ENCODE measurements around the gene KLHL3. TPM values are rescaled to one million over a fixed set of nuclear protein-coding genes. Genes with fewer than 3 reads are reported as not detected.

The KLHL3 gene
- total RNA-seq, 4 donors from 2014 or later, result 0.46 to 4.6 (median 1.7) TPM

- Histone ChIP-seq H3K27ac (no peak overlapping the region), H3K27me3 (no peaks in the 10 kb centered on the region), H3K4me1 (no peaks in the 10 kb centered on the region), H3K4me3 (no peak overlapping the region), H3K9me3 (no peaks in the 10 kb centered on the region), H3K36me3 (no peaks in the 10 kb centered on the region)
- TF ChIP-seq, protein P1, sequence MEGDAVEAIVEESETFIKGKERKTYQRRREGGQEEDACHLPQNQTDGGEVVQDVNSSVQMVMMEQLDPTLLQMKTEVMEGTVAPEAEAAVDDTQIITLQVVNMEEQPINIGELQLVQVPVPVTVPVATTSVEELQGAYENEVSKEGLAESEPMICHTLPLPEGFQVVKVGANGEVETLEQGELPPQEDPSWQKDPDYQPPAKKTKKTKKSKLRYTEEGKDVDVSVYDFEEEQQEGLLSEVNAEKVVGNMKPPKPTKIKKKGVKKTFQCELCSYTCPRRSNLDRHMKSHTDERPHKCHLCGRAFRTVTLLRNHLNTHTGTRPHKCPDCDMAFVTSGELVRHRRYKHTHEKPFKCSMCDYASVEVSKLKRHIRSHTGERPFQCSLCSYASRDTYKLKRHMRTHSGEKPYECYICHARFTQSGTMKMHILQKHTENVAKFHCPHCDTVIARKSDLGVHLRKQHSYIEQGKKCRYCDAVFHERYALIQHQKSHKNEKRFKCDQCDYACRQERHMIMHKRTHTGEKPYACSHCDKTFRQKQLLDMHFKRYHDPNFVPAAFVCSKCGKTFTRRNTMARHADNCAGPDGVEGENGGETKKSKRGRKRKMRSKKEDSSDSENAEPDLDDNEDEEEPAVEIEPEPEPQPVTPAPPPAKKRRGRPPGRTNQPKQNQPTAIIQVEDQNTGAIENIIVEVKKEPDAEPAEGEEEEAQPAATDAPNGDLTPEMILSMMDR (IDR thresholded peaks at IDR 0.05 in 4 of 5, conservative IDR thresholded peaks at IDR 0.05 in 1 of 5), result no peak
- TF ChIP-seq POLR2A (IDR thresholded peaks at IDR 0.05), result no peak
- in situ Hi-C loops (cut with MboI; ENCODE audit: low sequenced_read_pairs in 4 of 4), result loop anchor here in 1 of 4 donors (10.0 to 25.0 kb wide), 2 partner anchors 95 to 498 kb away; partner anchors contain the start of genes KLHL3 and NME5
- intact Hi-C loops (cut with DNase I; ENCODE audit: low total_unique reads), result no loop called here
- DNase-seq (no peak), ATAC-seq (no peak)
These were observed 96.2 kb downstream of the KLHL3 start for GRCh38 chr5:137639645-137640044.

- Histone ChIP-seq H3K36me3 (no peaks in the 10 kb centered on the region), H3K27me3 (no peaks in the 10 kb centered on the region), H3K9me3 (no peaks in the 10 kb centered on the region), H3K4me3 (no peak overlapping the region), H3K4me1 (no peaks in the 10 kb centered on the region), H3K27ac (no peak overlapping the region)
- ATAC-seq (no peak), DNase-seq (no peak)
- intact Hi-C loops (cut with DNase I; ENCODE audit: low total_unique reads) (no loop called here), in situ Hi-C loops (cut with MboI; ENCODE audit: low sequenced_read_pairs in 4 of 4) (loop anchor here in 1 of 4 donors (25.0 kb wide), 1 partner anchor 498 kb away; the partner anchor contains the start of gene NME5)
- no peak for TF ChIP-seq POLR2A (IDR thresholded peaks at IDR 0.05)
- TF ChIP-seq, protein P1 (IDR thresholded peaks at IDR 0.05 in 4 of 5, conservative IDR thresholded peaks at IDR 0.05 in 1 of 5), result no peak
These were observed 97.0 kb downstream of the KLHL3 start for GRCh38 chr5:137638841-137639240.

GRCh38 chr5:137636830-137637714 is 98.8 kb downstream of the KLHL3 start:
- TF ChIP-seq POLR2A (IDR thresholded peaks at IDR 0.05), result no peak
- TF ChIP-seq, protein P1 (IDR thresholded peaks at IDR 0.05 in 4 of 5, conservative IDR thresholded peaks at IDR 0.05 in 1 of 5), result no peak
- Histone ChIP-seq H3K27me3 (no peaks in the 10 kb centered on the region), H3K27ac (no peak overlapping the region), H3K4me3 (no peak overlapping the region), H3K36me3 (no peaks in the 10 kb centered on the region), H3K9me3 (no peaks in the 10 kb centered on the region), H3K4me1 (no peaks in the 10 kb centered on the region)
- in situ Hi-C loops (cut with MboI; ENCODE audit: low sequenced_read_pairs in 4 of 4), result loop anchor here in 1 of 4 donors (25.0 kb wide), 1 partner anchor 500 kb away; the partner anchor contains the start of gene NME5
- intact Hi-C loops (cut with DNase I; ENCODE audit: low total_unique reads), result no loop called here
- ATAC-seq, result no peak
- DNase-seq, result no peak

- H3K27ac ChIP-seq, result no peak overlapping the region
- no peaks in the 10 kb centered on the region for H3K36me3 ChIP-seq
- no peak overlapping the region for H3K4me3 ChIP-seq
- H3K4me1 ChIP-seq, result no peaks in the 10 kb centered on the region
- intact Hi-C loops (cut with DNase I; ENCODE audit: low total_unique reads), result no loop called here
- H3K9me3 ChIP-seq, result no peaks in the 10 kb centered on the region
- ATAC-seq (no peak), DNase-seq (no peak)
- in situ Hi-C loops (cut with MboI; ENCODE audit: low sequenced_read_pairs in 4 of 4), result loop anchor here in 1 of 4 donors (25.0 kb wide), 1 partner anchor 501 kb away; the partner anchor contains the start of gene NME5
- H3K27me3 ChIP-seq, result no peaks in the 10 kb centered on the region
- TF ChIP-seq, protein P1 (IDR thresholded peaks at IDR 0.05 in 4 of 5, conservative IDR thresholded peaks at IDR 0.05 in 1 of 5), result no peak
- TF ChIP-seq POLR2A (IDR thresholded peaks at IDR 0.05), result no peak
These were observed 99.8 kb downstream of the KLHL3 start for GRCh38 chr5:137636099-137636498.
